ENCODE results near the gene PSMB5. TPM values are rescaled to one million over a fixed set of nuclear protein-coding genes. Genes with fewer than 3 reads are reported as not detected.
A peak's percentile ranks its signal among the peaks of the same experiment; 100 is the strongest.

Gene PSMB5
- total RNA-seq, 4 donors from 2014 or later = 75.7 to 215 (median 113) TPM

DNA sequence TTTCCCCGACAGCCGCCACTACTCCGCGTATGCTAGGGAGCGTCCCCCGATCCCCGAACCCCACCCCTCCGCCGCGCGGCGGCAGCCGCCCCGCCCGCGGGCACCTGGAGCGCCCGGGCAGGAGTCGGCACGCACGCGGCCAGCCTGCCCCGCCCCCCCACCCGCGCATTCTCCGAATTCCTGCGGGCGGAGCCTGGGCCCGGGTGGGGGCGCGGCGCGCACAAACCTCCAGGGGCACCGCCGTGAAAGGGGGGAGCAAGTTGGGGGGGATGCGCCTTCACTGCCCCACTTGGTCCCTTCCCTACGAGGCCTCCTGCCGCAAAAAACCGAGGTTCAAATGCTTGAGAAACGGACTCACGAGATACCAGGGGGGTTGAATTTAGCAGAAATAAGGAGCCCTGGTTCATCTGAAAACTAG lies 54.0 kb downstream of the PSMB5 start:
- peaks cover 32 to 52% of the 10 kb centered on the region in 2 donors for H3K4me1 ChIP-seq
- H3K9me3 ChIP-seq = no peaks in the 10 kb centered on the region
- peak; percentile 72 to 82 for DNase-seq
- H3K4me3 ChIP-seq (replicated peaks in 1 of 3) = peak overlapping the region in 2 of 3 donors; percentile 63 to 73
- no peaks in the 10 kb centered on the region for H3K36me3 ChIP-seq
- WGBS, 2 donors = 0 to 1% methylated on average over 20 to 21 of the region's 41 CpGs
- intact Hi-C loops (cut with DNase I) = loop anchor here (10.0 kb wide), 1 partner anchor 46 kb away; no protein-coding TSS in a partner anchor
- H3K27me3 ChIP-seq = no peaks in the 10 kb centered on the region
- TF ChIP-seq POLR2A (IDR thresholded peaks at IDR 0.05) (peak; percentile 33 to 65), CTCF (IDR thresholded peaks at IDR 0.05) (no peak)
- H3K27ac ChIP-seq = peak overlapping the region; percentile 81 to 87 (median 87)

- DNase-seq = no peak
- peaks cover 32 to 52% of the 10 kb centered on the region in 2 donors for H3K4me1 ChIP-seq
- no peaks in the 10 kb centered on the region for H3K27me3 ChIP-seq
- H3K4me3 ChIP-seq (replicated peaks in 1 of 3) = peak overlapping the region in 2 of 3 donors; percentile 14 to 63
- no peaks in the 10 kb centered on the region for H3K9me3 ChIP-seq
- no peaks in the 10 kb centered on the region for H3K36me3 ChIP-seq
- TF ChIP-seq POLR2A (IDR thresholded peaks at IDR 0.05) (no peak), CTCF (IDR thresholded peaks at IDR 0.05) (no peak)
- intact Hi-C loops (cut with DNase I) = loop anchor here (10.0 kb wide), 1 partner anchor 45 kb away; no protein-coding TSS in a partner anchor
- 65 to 66% methylated on average over 8 of the region's 8 CpGs for WGBS, 2 donors
- peak overlapping the region; percentile 81 to 87 (median 87) for H3K27ac ChIP-seq
These were observed 54.8 kb downstream of the PSMB5 start for GRCh38 chr14:22979748-22980392.

GRCh38 chr14:22978981-22979671 lies 55.6 kb downstream of the PSMB5 start:
- no peak overlapping the region for H3K4me3 ChIP-seq (replicated peaks in 1 of 3)
- peaks cover 0 to 7% of the 10 kb centered on the region in 2 donors for H3K36me3 ChIP-seq
- intact Hi-C loops (cut with DNase I) = no loop called here
- H3K9me3 ChIP-seq = no peaks in the 10 kb centered on the region
- peak overlapping the region; percentile 81 to 89 (median 87) for H3K27ac ChIP-seq
- peaks cover 32 to 52% of the 10 kb centered on the region in 2 donors for H3K4me1 ChIP-seq
- no peak for DNase-seq
- 53 to 68% methylated on average over 5 of the region's 5 CpGs for WGBS, 2 donors
- no peak for TF ChIP-seq POLR2A (IDR thresholded peaks at IDR 0.05)
- no peak for TF ChIP-seq CTCF (IDR thresholded peaks at IDR 0.05)
- H3K27me3 ChIP-seq = no peaks in the 10 kb centered on the region

- peaks cover 29 to 48% of the 10 kb centered on the region in 2 donors for H3K4me1 ChIP-seq
- 68 to 78% methylated on average over 3 of the region's 3 CpGs for WGBS, 2 donors
- no peaks in the 10 kb centered on the region for H3K9me3 ChIP-seq
- H3K27ac ChIP-seq = peak overlapping the region; percentile 81 to 89 (median 87)
- DNase-seq = no peak
- H3K4me3 ChIP-seq (replicated peaks in 1 of 3) = no peak overlapping the region
- no peak for TF ChIP-seq CTCF (IDR thresholded peaks at IDR 0.05)
- no peak for TF ChIP-seq POLR2A (IDR thresholded peaks at IDR 0.05)
- no peaks in the 10 kb centered on the region for H3K27me3 ChIP-seq
- H3K36me3 ChIP-seq = peaks cover 0 to 7% of the 10 kb centered on the region in 2 donors
- intact Hi-C loops (cut with DNase I) = no loop called here
These were observed 56.2 kb downstream of the PSMB5 start for GRCh38 chr14:22978487-22978837.
